H1 (cell line): ENCODE data around the gene ITGB8. TPM values are rescaled to one million over a fixed set of nuclear protein-coding genes. Genes with fewer than 3 reads are reported as not detected.

Experiments used
- CTCF ChIA-PET: fragments of 300-600 bp; sonication (Branson Sonifier 250); formaldehyde crosslinking; loops from one replicate; lab custom pipeline; 2021; ENCODE audit not compliant: partially characterized antibody; lab: Charles Lee
- POLR2A ChIA-PET: fragments of 300-600 bp; sonication (Branson Sonifier 250); formaldehyde crosslinking; loops from one replicate; lab custom pipeline; 2021; ENCODE audit warnings: inconsistent platforms; ENCODE audit not compliant: partially characterized antibody; lab: Charles Lee
- DNase-seq, 2 experiments: peaks; one replicate each; pipeline versions ENCODE4 v3.0.0 to v3.0.0-alpha.2; 2010 to 2022; ENCODE audit warnings: low spot score in 2 of 2, low read depth in 1 of 2, mixed read lengths in 1 of 2
- FAIRE-seq: peaks from 2 replicates; lab custom pipeline; 2011; peaks lifted over from hg19 to GRCh38; lab: Jason Lieb, UNC
- H2AFZ ChIP-seq: 2 replicates; pipeline ENCODE4 v1.8.1; 2012; ENCODE audit warnings: low read length, inconsistent platforms
- H2AK5ac ChIP-seq: 2 replicates; pipeline ENCODE4 v1.6.1; 2013; ENCODE audit warnings: low read depth, low read length
- H2BK120ac ChIP-seq: replicated peaks from 2 replicates; pipeline ENCODE3; 2013; ENCODE audit warnings: low read depth, low read length, inconsistent platforms
- H2BK12ac ChIP-seq: 2 replicates; pipeline ENCODE4 v1.6.1; 2013; ENCODE audit warnings: low read depth, low read length
- H2BK15ac ChIP-seq: 2 replicates; pipeline ENCODE4 v1.6.1; 2013; ENCODE audit warnings: low read length
- H2BK20ac ChIP-seq: 2 replicates; pipeline ENCODE4 v1.6.1; 2013; ENCODE audit warnings: low read length
- H2BK5ac ChIP-seq: 2 replicates; pipeline ENCODE4 v1.6.1; 2013; ENCODE audit warnings: low read depth, low read length
- H3K14ac ChIP-seq: 2 replicates; pipeline ENCODE4 v1.6.1; 2013; ENCODE audit warnings: inconsistent platforms; ENCODE audit not compliant: insufficient read length
- H3K18ac ChIP-seq: 2 replicates; pipeline ENCODE4 v1.6.1; 2013; ENCODE audit warnings: low read length; ENCODE audit errors: extremely low read depth
- H3K23ac ChIP-seq: 2 replicates; pipeline ENCODE4 v1.6.1; 2013; ENCODE audit warnings: inconsistent platforms; ENCODE audit not compliant: insufficient read length
- H3K23me2 ChIP-seq: 2 replicates; pipeline ENCODE4 v1.6.1; 2013; ENCODE audit warnings: low read depth, low read length
- H3K27ac ChIP-seq: 2 replicates; pipeline ENCODE4 v1.6.1; 2011; ENCODE audit warnings: low read depth, low read length, inconsistent platforms
- H3K27me3 ChIP-seq, 4 experiments: replicated peaks in 1 of 4; 1 replicate in 1 of 4; 2 replicates in 3 of 4; pipeline versions ENCODE4 v1.6.1 to v1.8.1; 2011 to 2013; ENCODE audit warnings: low read length in 3 of 4, mild to moderate bottlenecking in 3 of 4, inconsistent platforms in 2 of 4, mixed read lengths in 2 of 4, moderate library complexity in 1 of 4; ENCODE audit not compliant: control insufficient read depth in 3 of 4, insufficient read depth in 3 of 4; ENCODE audit errors: extremely low read depth in 1 of 4
- H3K36me3 ChIP-seq, 4 experiments: 2 replicates each; pipeline versions ENCODE4 v1.6.1 to v1.8.1; 2011 to 2013; ENCODE audit warnings: mild to moderate bottlenecking in 4 of 4, low read length in 3 of 4, moderate library complexity in 2 of 4, control low read depth in 1 of 4, inconsistent platforms in 1 of 4; ENCODE audit not compliant: insufficient read depth in 4 of 4, control insufficient read depth in 2 of 4
- H3K4ac ChIP-seq: replicated peaks from 2 replicates; pipeline ENCODE3; 2013; ENCODE audit warnings: low read length, low read depth, mixed read lengths, inconsistent platforms; ENCODE audit not compliant: insufficient read length
- H3K4me1 ChIP-seq, 4 experiments: replicated peaks in 1 of 4; 1 replicate in 1 of 4; 2 replicates in 3 of 4; pipeline versions ENCODE4 v1.6.1 to v1.8.1; 2011 to 2013; ENCODE audit warnings: low read length in 3 of 4, inconsistent platforms in 2 of 4, mixed read lengths in 1 of 4; ENCODE audit not compliant: insufficient read depth in 4 of 4, control insufficient read depth in 3 of 4
- H3K4me2 ChIP-seq, 2 experiments: 2 replicates each; pipeline versions ENCODE4 v1.6.1 to v1.8.1; 2011 to 2013; ENCODE audit warnings: low read depth in 2 of 2, low read length in 2 of 2, control low read depth in 1 of 2, inconsistent platforms in 1 of 2, mild to moderate bottlenecking in 1 of 2; ENCODE audit not compliant: insufficient read depth in 1 of 2
- H3K4me3 ChIP-seq, 4 experiments: fragments of 200-600, 300-600 bp in 1 of 4; sonication (generic), shearing (Covaris generic), sonication (Bioruptor Twin) in 1 of 4; 2 replicates each; pipeline versions ENCODE4 v1.5.1 to v1.8.1; 2011 to 2016; ENCODE audit warnings: low read length in 4 of 4, low read depth in 3 of 4, control low read depth in 2 of 4, inconsistent platforms in 2 of 4, mild to moderate bottlenecking in 2 of 4, mixed read lengths in 1 of 4, moderate library complexity in 1 of 4; ENCODE audit not compliant: insufficient read depth in 2 of 4; ENCODE audit errors: extremely low read depth in 1 of 4
- H3K56ac ChIP-seq: replicated peaks from 2 replicates; pipeline ENCODE3; 2013; ENCODE audit warnings: low read depth, mild to moderate bottlenecking, mixed read lengths, low read length, inconsistent platforms; ENCODE audit not compliant: insufficient read length
- H3K79me1 ChIP-seq: 2 replicates; pipeline ENCODE4 v1.6.1; 2013; ENCODE audit warnings: low read depth, low read length, control low read depth
- H3K79me2 ChIP-seq, 2 experiments: 2 replicates each; pipeline versions ENCODE4 v1.6.1 to v1.8.1; 2012 to 2013; ENCODE audit warnings: low read length in 2 of 2, mild to moderate bottlenecking in 2 of 2, inconsistent platforms in 1 of 2; ENCODE audit not compliant: insufficient read depth in 2 of 2, control insufficient read depth in 1 of 2
- H3K9ac ChIP-seq, 4 experiments: replicated peaks in 1 of 4; 1 replicate in 1 of 4; 2 replicates in 3 of 4; pipeline versions ENCODE4 v1.6.1 to v1.8.1; 2011 to 2013; ENCODE audit warnings: low read depth in 3 of 4, low read length in 3 of 4, control low read depth in 2 of 4, mild to moderate bottlenecking in 2 of 4, moderate library complexity in 2 of 4, inconsistent platforms in 1 of 4; ENCODE audit errors: extremely low read depth in 1 of 4
- H3K9me3 ChIP-seq, 2 experiments: 2 replicates each; pipeline versions ENCODE4 v1.6.1 to v1.8.1; 2012 to 2013; ENCODE audit warnings: mild to moderate bottlenecking in 2 of 2, moderate library complexity in 2 of 2, control low read depth in 1 of 2, inconsistent platforms in 1 of 2, low read depth in 1 of 2, low read length in 1 of 2, mixed read lengths in 1 of 2; ENCODE audit not compliant: insufficient read depth in 2 of 2
- H4K20me1 ChIP-seq, 2 experiments: replicated peaks in 1 of 2; 2 replicates each; pipeline versions ENCODE3 to v1.8.1; 2011 to 2013; ENCODE audit warnings: inconsistent platforms in 2 of 2, low read length in 2 of 2, mild to moderate bottlenecking in 1 of 2; ENCODE audit not compliant: insufficient read depth in 2 of 2, control insufficient read depth in 1 of 2
- H4K5ac ChIP-seq: 2 replicates; pipeline ENCODE4 v1.6.1; 2013; ENCODE audit warnings: low read length, low read depth, mixed read lengths, inconsistent platforms; ENCODE audit not compliant: insufficient read length
- H4K8ac ChIP-seq: 2 replicates; pipeline ENCODE4 v1.8.0; 2013; ENCODE audit warnings: mild to moderate bottlenecking, moderate library complexity, low read length, inconsistent platforms; ENCODE audit not compliant: insufficient read depth; ENCODE audit errors: extremely low read depth
- H4K91ac ChIP-seq: replicated peaks from 2 replicates; pipeline ENCODE3; 2013; ENCODE audit warnings: low read length, mixed read lengths, inconsistent platforms; ENCODE audit not compliant: insufficient read length
- GABPA ChIP-seq: IDR thresholded peaks from 2 replicates; pipeline ENCODE4 v1.6.1; 2011; ENCODE audit warnings: mild to moderate bottlenecking, low read length, moderate library complexity, borderline replicate concordance; ENCODE audit not compliant: insufficient read depth
- WGBS, 2 experiments: shearing (Covaris generic) in 1 of 2; methylation state at CpG; one replicate each; pipeline versions ENCODE4 v1.1.6 to v1.1.7; 2013 to 2015; ENCODE audit warnings: low lambda C conversion rate in 2 of 2, mixed read lengths in 2 of 2, inconsistent platforms in 1 of 2, low coverage in 1 of 2, missing lambda C conversion rate in 1 of 2; ENCODE audit not compliant: insufficient replicate concordance in 2 of 2, insufficient coverage in 1 of 2, insufficient read length in 1 of 2; ENCODE audit errors: extremely low coverage in 1 of 2, missing lambda C conversion rate in 1 of 2; 5-methylcytosine and 5-hydroxymethylcytosine counted together
- polyA plus RNA-seq, 7 experiments: library from polyadenylated mRNA; depleted of rRNA in 3 of 7; stranded (reverse) in 5 of 7; unstranded in 2 of 7; fragments of >200 nt in 5 of 7; fragments of 200-250 nt in 2 of 7; gene quantifications; 1 replicate in 5 of 7; 2 replicates in 1 of 7; 4 replicates in 1 of 7; pipeline versions ENCODE4 v1.2.1 to v1.2.3, GENCODE V29; 2011 to 2013; ENCODE audit warnings: missing spikeins in 2 of 7, mixed read lengths in 2 of 7
- total RNA-seq: library from RNA; stranded (reverse); fragmentation: NEBNext Ultra II Directional; extraction: Animal tissue kit (Norgen Biotek cat#: 25700); gene quantifications from 2 replicates; pipeline ENCODE4 v1.2.1, GENCODE V29; 2021

The ITGB8 gene
- total and polyA plus RNA-seq, 2 of the 8 experiments (the other 6 are each of a cell fraction or from before 2014, with no cell fraction given): 1.2 to 3.6 TPM

- H2AK5ac ChIP-seq: no peak overlapping the region
- no peaks in the 10 kb centered on the region for H3K23me2 ChIP-seq
- H3K36me3 ChIP-seq: peaks cover 0 to 2% (median 0%) of the 10 kb centered on the region in 4 experiments; a peak in 3 of 8 replicates
- H4K8ac ChIP-seq: no peak overlapping the region
- no peak overlapping the region for H3K4ac ChIP-seq
- H3K79me2 ChIP-seq: no peaks in the 10 kb centered on the region
- no peak overlapping the region for H2BK120ac ChIP-seq
- FAIRE-seq: no peak
- no peaks in the 10 kb centered on the region for H3K79me1 ChIP-seq
- no peaks in the 10 kb centered on the region for H3K9me3 ChIP-seq
- no peak overlapping the region for H3K9ac ChIP-seq
- TF ChIP-seq GABPA: no peak
- H3K4me2 ChIP-seq: no peak overlapping the region
- H2AFZ ChIP-seq: no peak overlapping the region
- H4K20me1 ChIP-seq: no peaks in the 10 kb centered on the region
- H3K4me1 ChIP-seq: peaks cover 0 to 5% (median 0%) of the 10 kb centered on the region in 4 experiments; a peak in 1 of 7 replicates
- H3K14ac ChIP-seq: no peak overlapping the region
- H2BK12ac ChIP-seq: no peak overlapping the region
- H2BK5ac ChIP-seq: no peak overlapping the region
- no peak for DNase-seq
- WGBS, 2 experiments: 85% methylated on average over 3 of the region's 3 CpGs; no CpG with 5 or more reads in 1 of the 2 experiments
- no peak overlapping the region for H3K18ac ChIP-seq
- H2BK15ac ChIP-seq: no peak overlapping the region
- H3K56ac ChIP-seq: no peak overlapping the region
- H4K91ac ChIP-seq: no peak overlapping the region
- POLR2A ChIA-PET: no interaction called here
- no peak overlapping the region for H3K23ac ChIP-seq
- no peak overlapping the region for H2BK20ac ChIP-seq
- H3K27me3 ChIP-seq: peaks cover 0 to 1% (median 0%) of the 10 kb centered on the region in 4 experiments; a peak in 1 of 7 replicates
- CTCF ChIA-PET: interaction anchor here (0.5 to 1.2 kb wide), 9 partner anchors 8 to 479 kb away, joined by 3 to 6 read pairs (median 3); no protein-coding TSS in a partner anchor
- no peak overlapping the region for H3K4me3 ChIP-seq
- H4K5ac ChIP-seq: no peak overlapping the region
- no peak overlapping the region for H3K27ac ChIP-seq
Observed at GRCh38 chr7:20403331-20403730, 72.6 kb downstream of the ITGB8 start.
